HL-60 (cell line): ENCODE data around the gene TMPRSS13.

Experiments
- CTCF ChIP-seq: IDR thresholded peaks from one replicate; pipeline ENCODE4 v1.5.1; 2011; ENCODE audit warnings: low read length, control low read depth, inconsistent platforms; ENCODE audit not compliant: insufficient read depth
- GABPA ChIP-seq: IDR thresholded peaks from 2 replicates; pipeline ENCODE4 v1.6.1; 2012; ENCODE audit warnings: low read depth
- POLR2AphosphoS5 ChIP-seq: IDR thresholded peaks from 2 replicates; pipeline ENCODE4 v1.6.1; 2012; ENCODE audit warnings: low read depth

GRCh38 chr11:117898059-117898458 lies 31.1 kb downstream of the TMPRSS13 start:
- TF ChIP-seq CTCF (no peak), POLR2AphosphoS5 (no peak), GABPA (no peak)
